SK-N-SH (cell line): Measurements from ENCODE around the gene DMRT1. TPM values are rescaled to one million over a fixed set of nuclear protein-coding genes. Genes with fewer than 3 reads are reported as not detected.

Experiments
- CTCF ChIA-PET: fragments of 300-600, 350-600 bp; formaldehyde crosslinking; extraction: SDS; loops from one replicate; lab custom pipeline; 2021; lab: Yijun Ruan, JAX
- POLR2A ChIA-PET: fragments of 350-600 bp; sonication (Branson Sonifier 250); formaldehyde crosslinking; extraction: SDS; loops from one replicate; lab custom pipeline; 2020; ENCODE audit warnings: antibody characterized with exemption, inconsistent platforms; lab: Yijun Ruan, JAX
- DNase-seq: peaks from one replicate; pipeline ENCODE4 v3.0.0; 2012
- H2AFZ ChIP-seq: fragments of 200-600 bp; sonication (generic); 2 replicates; pipeline ENCODE4 v1.8.1; 2016; ENCODE audit warnings: antibody characterized with exemption, mild to moderate bottlenecking, low read depth
- H3F3A ChIP-seq: fragments of 200-600 bp; sonication (generic); replicated peaks from 2 replicates; pipeline ENCODE3; 2016; ENCODE audit warnings: antibody characterized with exemption, mild to moderate bottlenecking; ENCODE audit not compliant: insufficient read depth
- H3K27ac ChIP-seq, 2 experiments: fragments of 200-500 bp in 1 of 2; fragments of 200-600 bp in 1 of 2; sonication (Bioruptor generic) in 1 of 2; sonication (generic), shearing (Covaris generic) in 1 of 2; 2 replicates each; pipeline versions ENCODE4 v1.5.1 to v1.6.1; 2014 to 2016; ENCODE audit warnings: low read depth in 2 of 2, inconsistent platforms in 1 of 2, low read length in 1 of 2, mild to moderate bottlenecking in 1 of 2, mixed read lengths in 1 of 2
- H3K27me3 ChIP-seq: fragments of 200-600 bp; sonication (generic), shearing (Covaris generic); 2 replicates; pipeline ENCODE4 v1.6.1; 2016; ENCODE audit warnings: mixed run types; ENCODE audit not compliant: insufficient read depth
- H3K36me3 ChIP-seq, 2 experiments: fragments of 200-500 bp in 1 of 2; fragments of 200-600 bp in 1 of 2; sonication (Bioruptor generic) in 1 of 2; sonication (generic) in 1 of 2; replicated peaks in 1 of 2; 2 replicates each; pipeline versions ENCODE3 to v1.5.1; 2014 to 2016; ENCODE audit warnings: low read length in 1 of 2, mild to moderate bottlenecking in 1 of 2; ENCODE audit not compliant: insufficient read depth in 2 of 2, control insufficient read depth in 1 of 2
- H3K4me1 ChIP-seq, 2 experiments: fragments of 200-500 bp in 1 of 2; fragments of 200-600 bp in 1 of 2; sonication (Bioruptor generic) in 1 of 2; sonication (generic), shearing (Covaris generic) in 1 of 2; 2 replicates each; pipeline versions ENCODE4 v1.5.1 to v1.6.1; 2014 to 2016; ENCODE audit warnings: low read depth in 1 of 2, low read length in 1 of 2, mixed run types in 1 of 2; ENCODE audit not compliant: insufficient read depth in 2 of 2, control insufficient read depth in 1 of 2
- H3K4me2 ChIP-seq: fragments of 200-600 bp; sonication (generic), shearing (Covaris generic); 2 replicates; pipeline ENCODE4 v1.6.1; 2017; ENCODE audit warnings: mixed run types
- H3K4me3 ChIP-seq, 2 experiments: fragments of 200-500 bp in 1 of 2; fragments of 200-600 bp in 1 of 2; sonication (Bioruptor generic) in 1 of 2; sonication (generic), shearing (Covaris generic) in 1 of 2; 2 replicates each; pipeline versions ENCODE4 v1.5.1 to v1.8.1; 2014 to 2016; ENCODE audit warnings: low read depth in 2 of 2, inconsistent platforms in 1 of 2, low read length in 1 of 2, mild to moderate bottlenecking in 1 of 2, mixed read lengths in 1 of 2, moderate library complexity in 1 of 2
- H3K79me2 ChIP-seq: fragments of 200-600 bp; sonication (generic); 2 replicates; pipeline ENCODE4 v1.8.1; 2017; ENCODE audit warnings: mild to moderate bottlenecking; ENCODE audit not compliant: insufficient read depth
- H3K9ac ChIP-seq: fragments of 200-600 bp; sonication (generic); 2 replicates; pipeline ENCODE4 v1.6.1; 2017; ENCODE audit warnings: mixed run types
- H3K9me2 ChIP-seq: fragments of 200-600 bp; sonication (generic); 2 replicates; pipeline ENCODE4 v1.6.1; 2017; ENCODE audit warnings: mixed run types
- H3K9me3 ChIP-seq: fragments of 200-600 bp; sonication (generic); 2 replicates; pipeline ENCODE4 v1.6.1; 2017; ENCODE audit warnings: mixed run types, mild to moderate bottlenecking, moderate library complexity
- H4K20me1 ChIP-seq: fragments of 200-600 bp; sonication (generic); 2 replicates; pipeline ENCODE4 v1.6.1; 2017; ENCODE audit warnings: mild to moderate bottlenecking, mixed run types; ENCODE audit not compliant: insufficient read depth
- CHD2 ChIP-seq: fragments of 150-350 bp; IDR thresholded peaks from 2 replicates; pipeline ENCODE4 v1.6.1; 2018; ENCODE audit warnings: low read length; ENCODE audit not compliant: partially characterized antibody
- ELF1 ChIP-seq: IDR thresholded peaks from 2 replicates; pipeline ENCODE4 v1.4.0; 2012
- EP300 ChIP-seq, 2 experiments: IDR thresholded peaks; 2 replicates each; pipeline versions ENCODE4 v1.4.0 to v1.6.1; 2012; ENCODE audit warnings: borderline replicate concordance in 1 of 2, low read depth in 1 of 2, low read length in 1 of 2
- EZH2phosphoT487 ChIP-seq: fragments of 200-600 bp; sonication (generic); IDR thresholded peaks from 2 replicates; pipeline ENCODE4 v1.6.1; 2017; ENCODE audit warnings: low read depth, mixed run types, mild to moderate bottlenecking, antibody characterized with exemption, moderate library complexity, borderline replicate concordance
- FOSL2 ChIP-seq: IDR thresholded peaks from 2 replicates; pipeline ENCODE4 v1.4.0; 2012; ENCODE audit warnings: low read depth, mild to moderate bottlenecking, moderate library complexity, borderline replicate concordance
- FOXJ3 ChIP-seq: sonication (generic); formaldehyde crosslinking; IDR thresholded peaks from 2 replicates; pipeline ENCODE4 v1.5.1; 2020; ENCODE audit warnings: mild to moderate bottlenecking, missing genetic modification reagents
- GABPA ChIP-seq: IDR thresholded peaks from 2 replicates; pipeline ENCODE4 v1.4.0; 2012; ENCODE audit warnings: low read depth, mild to moderate bottlenecking
- JUND ChIP-seq: IDR thresholded peaks from 2 replicates; pipeline ENCODE4 v1.4.0; 2012
- NFIC ChIP-seq: IDR thresholded peaks from 2 replicates; pipeline ENCODE4 v1.4.0; 2012; ENCODE audit warnings: borderline replicate concordance
- POLR2AphosphoS5 ChIP-seq: IDR thresholded peaks from 2 replicates; pipeline ENCODE4 v1.6.1; 2012; ENCODE audit warnings: low read depth, low read length
- RAD21 ChIP-seq: IDR thresholded peaks from 2 replicates; pipeline ENCODE4 v1.6.1; 2012; ENCODE audit warnings: mild to moderate bottlenecking, low read length
- RCOR1 ChIP-seq: fragments of 150-350 bp; IDR thresholded peaks from 2 replicates; pipeline ENCODE4 v1.6.1; 2017; ENCODE audit warnings: antibody characterized with exemption, low read length
- RXRA ChIP-seq: IDR thresholded peaks from 2 replicates; pipeline ENCODE4 v1.4.0; 2012; ENCODE audit warnings: low read depth, mild to moderate bottlenecking, borderline replicate concordance
- SMC3 ChIP-seq: IDR thresholded peaks from 2 replicates; pipeline ENCODE4 v1.6.1; 2012; ENCODE audit warnings: low read depth, low read length, improper control_type of control experiment
- TAF1 ChIP-seq: IDR thresholded peaks from 2 replicates; pipeline ENCODE4 v1.6.1; 2012; ENCODE audit warnings: low read depth, mild to moderate bottlenecking, low read length, moderate library complexity, borderline replicate concordance
- TCF12 ChIP-seq: IDR thresholded peaks from 2 replicates; pipeline ENCODE4 v1.4.0; 2012
- WGBS: methylation state at CpG from one replicate; pipeline ENCODE4 v1.1.6; 2017; ENCODE audit warnings: low lambda C conversion rate; 5-methylcytosine and 5-hydroxymethylcytosine counted together
- polyA plus RNA-seq, 3 experiments: library from polyadenylated mRNA; depleted of rRNA; stranded (reverse); fragments of >200 nt; gene quantifications; 2 replicates each; pipeline ENCODE4 v1.2.3, GENCODE V29; 2012
- TF ChIP-seq, protein P1 (sequence below): fragments of 150-350 bp; IDR thresholded peaks from 2 replicates; pipeline ENCODE4 v1.6.1; 2017; ENCODE audit warnings: antibody characterized with exemption, low read length, low read depth, borderline replicate concordance
- TF ChIP-seq, protein P2 (sequence below): IDR thresholded peaks from 2 replicates; pipeline ENCODE4; 2012
- TF ChIP-seq, protein P3 (sequence below): IDR thresholded peaks from 2 replicates; pipeline ENCODE4 v1.6.1; 2012; ENCODE audit warnings: mild to moderate bottlenecking, low read depth, low read length, moderate library complexity
- TF ChIP-seq, protein P4 (sequence below): IDR thresholded peaks from 2 replicates; pipeline ENCODE4 v1.4.0; 2012; ENCODE audit warnings: low read depth, borderline replicate concordance
- TF ChIP-seq, protein P5 (sequence below): fragments of 200-600 bp; sonication (generic); IDR thresholded peaks from 2 replicates; pipeline ENCODE4 v1.6.1; 2017; ENCODE audit warnings: antibody characterized with exemption, mild to moderate bottlenecking, moderate library complexity

DMRT1 gene
- polyA plus RNA-seq, 1 of the 3 experiments (the other 2 are of a cell fraction), result not detected

DNA sequence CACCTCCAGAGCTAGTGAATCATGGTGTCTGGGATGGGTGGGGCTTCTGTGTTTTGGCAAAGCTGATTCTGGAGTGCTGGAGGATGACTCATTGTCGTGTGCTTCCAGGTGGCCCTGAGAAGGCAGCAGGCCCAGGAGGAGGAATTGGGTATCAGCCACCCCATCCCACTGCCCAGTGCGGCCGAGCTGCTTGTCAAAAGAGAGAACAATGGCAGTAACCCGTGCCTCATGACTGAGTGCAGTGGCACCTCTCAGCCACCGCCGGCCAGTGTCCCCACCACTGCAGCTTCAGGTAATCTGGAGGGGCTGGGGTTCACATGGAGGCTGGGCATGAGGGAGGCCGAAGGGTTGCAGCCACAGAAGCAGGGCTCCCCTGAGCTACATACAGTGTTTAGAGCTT, 5.4 kb downstream of the DMRT1 start:
- DNase-seq, result no peak
- POLR2A ChIA-PET, result no interaction called here
- Histone ChIP-seq H3K9me3 (no peaks in the 10 kb centered on the region), H3K9ac (no peak overlapping the region), H3K9me2 (no peaks in the 10 kb centered on the region), H3K27ac (no peak overlapping the region), H2AFZ (no peak overlapping the region), H3K4me1 (no peaks in the 10 kb centered on the region), H3K4me2 (no peak overlapping the region), H3K79me2 (no peaks in the 10 kb centered on the region), H3K4me3 (no peak overlapping the region), H4K20me1 (no peaks in the 10 kb centered on the region), H3F3A (peaks cover 4% of the 10 kb centered on the region), H3K27me3 (peaks cover 61% of the 10 kb centered on the region), H3K36me3 (no peaks in the 10 kb centered on the region)
- WGBS, result 7% methylated on average over 7 of the region's 7 CpGs
- TF ChIP-seq JUND (no peak), GABPA (no peak), TAF1 (no peak), SMC3 (no peak), NFIC (no peak), RXRA (no peak)
- TF ChIP-seq, protein P1, sequence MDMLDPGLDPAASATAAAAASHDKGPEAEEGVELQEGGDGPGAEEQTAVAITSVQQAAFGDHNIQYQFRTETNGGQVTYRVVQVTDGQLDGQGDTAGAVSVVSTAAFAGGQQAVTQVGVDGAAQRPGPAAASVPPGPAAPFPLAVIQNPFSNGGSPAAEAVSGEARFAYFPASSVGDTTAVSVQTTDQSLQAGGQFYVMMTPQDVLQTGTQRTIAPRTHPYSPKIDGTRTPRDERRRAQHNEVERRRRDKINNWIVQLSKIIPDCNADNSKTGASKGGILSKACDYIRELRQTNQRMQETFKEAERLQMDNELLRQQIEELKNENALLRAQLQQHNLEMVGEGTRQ, result no peak
- TF ChIP-seq, protein P2, sequence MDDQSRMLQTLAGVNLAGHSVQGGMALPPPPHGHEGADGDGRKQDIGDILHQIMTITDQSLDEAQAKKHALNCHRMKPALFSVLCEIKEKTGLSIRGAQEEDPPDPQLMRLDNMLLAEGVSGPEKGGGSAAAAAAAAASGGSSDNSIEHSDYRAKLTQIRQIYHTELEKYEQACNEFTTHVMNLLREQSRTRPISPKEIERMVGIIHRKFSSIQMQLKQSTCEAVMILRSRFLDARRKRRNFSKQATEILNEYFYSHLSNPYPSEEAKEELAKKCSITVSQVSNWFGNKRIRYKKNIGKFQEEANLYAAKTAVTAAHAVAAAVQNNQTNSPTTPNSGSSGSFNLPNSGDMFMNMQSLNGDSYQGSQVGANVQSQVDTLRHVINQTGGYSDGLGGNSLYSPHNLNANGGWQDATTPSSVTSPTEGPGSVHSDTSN, result no peak
- TF ChIP-seq, protein P3, sequence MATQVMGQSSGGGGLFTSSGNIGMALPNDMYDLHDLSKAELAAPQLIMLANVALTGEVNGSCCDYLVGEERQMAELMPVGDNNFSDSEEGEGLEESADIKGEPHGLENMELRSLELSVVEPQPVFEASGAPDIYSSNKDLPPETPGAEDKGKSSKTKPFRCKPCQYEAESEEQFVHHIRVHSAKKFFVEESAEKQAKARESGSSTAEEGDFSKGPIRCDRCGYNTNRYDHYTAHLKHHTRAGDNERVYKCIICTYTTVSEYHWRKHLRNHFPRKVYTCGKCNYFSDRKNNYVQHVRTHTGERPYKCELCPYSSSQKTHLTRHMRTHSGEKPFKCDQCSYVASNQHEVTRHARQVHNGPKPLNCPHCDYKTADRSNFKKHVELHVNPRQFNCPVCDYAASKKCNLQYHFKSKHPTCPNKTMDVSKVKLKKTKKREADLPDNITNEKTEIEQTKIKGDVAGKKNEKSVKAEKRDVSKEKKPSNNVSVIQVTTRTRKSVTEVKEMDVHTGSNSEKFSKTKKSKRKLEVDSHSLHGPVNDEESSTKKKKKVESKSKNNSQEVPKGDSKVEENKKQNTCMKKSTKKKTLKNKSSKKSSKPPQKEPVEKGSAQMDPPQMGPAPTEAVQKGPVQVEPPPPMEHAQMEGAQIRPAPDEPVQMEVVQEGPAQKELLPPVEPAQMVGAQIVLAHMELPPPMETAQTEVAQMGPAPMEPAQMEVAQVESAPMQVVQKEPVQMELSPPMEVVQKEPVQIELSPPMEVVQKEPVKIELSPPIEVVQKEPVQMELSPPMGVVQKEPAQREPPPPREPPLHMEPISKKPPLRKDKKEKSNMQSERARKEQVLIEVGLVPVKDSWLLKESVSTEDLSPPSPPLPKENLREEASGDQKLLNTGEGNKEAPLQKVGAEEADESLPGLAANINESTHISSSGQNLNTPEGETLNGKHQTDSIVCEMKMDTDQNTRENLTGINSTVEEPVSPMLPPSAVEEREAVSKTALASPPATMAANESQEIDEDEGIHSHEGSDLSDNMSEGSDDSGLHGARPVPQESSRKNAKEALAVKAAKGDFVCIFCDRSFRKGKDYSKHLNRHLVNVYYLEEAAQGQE, result no peak
- TF ChIP-seq, all 33 proteins: peak for 0
- CTCF ChIA-PET, result no interaction called here

DNA sequence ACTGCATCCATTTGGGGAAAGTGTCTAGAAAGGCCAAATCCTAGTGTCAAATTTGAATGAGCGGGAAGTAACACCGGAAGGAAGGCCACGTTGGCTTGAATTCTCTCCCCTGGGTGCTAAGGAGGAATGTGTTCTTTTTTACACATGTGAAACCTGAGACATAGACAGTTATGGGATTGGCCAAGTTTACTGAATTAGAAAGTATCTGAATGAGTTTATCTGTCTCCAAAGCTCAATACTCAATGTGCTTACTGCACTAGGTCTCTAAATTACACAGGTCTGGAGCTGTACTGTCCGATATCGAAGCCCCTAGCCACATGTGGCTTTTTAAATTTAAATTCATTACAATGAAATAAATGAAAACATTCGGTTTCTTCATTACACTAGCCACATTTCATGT, 6.0 kb downstream of the DMRT1 start:
- Histone ChIP-seq H3K27ac (no peak overlapping the region), H3K4me3 (no peak overlapping the region), H3K36me3 (no peaks in the 10 kb centered on the region), H3F3A (peaks cover 4% of the 10 kb centered on the region), H3K79me2 (no peaks in the 10 kb centered on the region), H4K20me1 (no peaks in the 10 kb centered on the region), H3K9me3 (no peaks in the 10 kb centered on the region), H3K9me2 (no peaks in the 10 kb centered on the region), H2AFZ (no peak overlapping the region), H3K27me3 (peaks cover 62% of the 10 kb centered on the region), H3K9ac (no peak overlapping the region), H3K4me2 (no peak overlapping the region), H3K4me1 (no peaks in the 10 kb centered on the region)
- no peak for DNase-seq
- WGBS, result 8% methylated on average over 6 of the region's 6 CpGs
- ChIA-PET POLR2A (no interaction called here), CTCF (no interaction called here)
- no peak for TF ChIP-seq FOSL2
- TF ChIP-seq, protein P4, sequence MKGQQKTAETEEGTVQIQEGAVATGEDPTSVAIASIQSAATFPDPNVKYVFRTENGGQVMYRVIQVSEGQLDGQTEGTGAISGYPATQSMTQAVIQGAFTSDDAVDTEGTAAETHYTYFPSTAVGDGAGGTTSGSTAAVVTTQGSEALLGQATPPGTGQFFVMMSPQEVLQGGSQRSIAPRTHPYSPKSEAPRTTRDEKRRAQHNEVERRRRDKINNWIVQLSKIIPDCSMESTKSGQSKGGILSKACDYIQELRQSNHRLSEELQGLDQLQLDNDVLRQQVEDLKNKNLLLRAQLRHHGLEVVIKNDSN, result no peak
- TF ChIP-seq EZH2phosphoT487, result no peak
- no peak for TF ChIP-seq RAD21
- TF ChIP-seq TCF12, result no peak
- no peak for TF ChIP-seq EP300 (IDR thresholded peaks at IDR 0.05; ENCODE audit: borderline replicate concordance in 1 of 2, low read depth in 1 of 2, low read length in 1 of 2)
- no peak for TF ChIP-seq NFIC
- no peak for TF ChIP-seq SMC3
- no peak for TF ChIP-seq RCOR1
- TF ChIP-seq, protein P5, sequence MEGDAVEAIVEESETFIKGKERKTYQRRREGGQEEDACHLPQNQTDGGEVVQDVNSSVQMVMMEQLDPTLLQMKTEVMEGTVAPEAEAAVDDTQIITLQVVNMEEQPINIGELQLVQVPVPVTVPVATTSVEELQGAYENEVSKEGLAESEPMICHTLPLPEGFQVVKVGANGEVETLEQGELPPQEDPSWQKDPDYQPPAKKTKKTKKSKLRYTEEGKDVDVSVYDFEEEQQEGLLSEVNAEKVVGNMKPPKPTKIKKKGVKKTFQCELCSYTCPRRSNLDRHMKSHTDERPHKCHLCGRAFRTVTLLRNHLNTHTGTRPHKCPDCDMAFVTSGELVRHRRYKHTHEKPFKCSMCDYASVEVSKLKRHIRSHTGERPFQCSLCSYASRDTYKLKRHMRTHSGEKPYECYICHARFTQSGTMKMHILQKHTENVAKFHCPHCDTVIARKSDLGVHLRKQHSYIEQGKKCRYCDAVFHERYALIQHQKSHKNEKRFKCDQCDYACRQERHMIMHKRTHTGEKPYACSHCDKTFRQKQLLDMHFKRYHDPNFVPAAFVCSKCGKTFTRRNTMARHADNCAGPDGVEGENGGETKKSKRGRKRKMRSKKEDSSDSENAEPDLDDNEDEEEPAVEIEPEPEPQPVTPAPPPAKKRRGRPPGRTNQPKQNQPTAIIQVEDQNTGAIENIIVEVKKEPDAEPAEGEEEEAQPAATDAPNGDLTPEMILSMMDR, result no peak
- no peak for TF ChIP-seq FOXJ3 (CRISPR knock-in tag)
- no peak for TF ChIP-seq GABPA
- TF ChIP-seq CHD2, result no peak
- TF ChIP-seq TAF1, result no peak
- no peak for TF ChIP-seq POLR2AphosphoS5
- TF ChIP-seq ELF1, result no peak
